H1 (cell line): ENCODE results near the gene RNF144A. TPM values are rescaled to one million over a fixed set of nuclear protein-coding genes. Genes with fewer than 3 reads are reported as not detected.

Source experiments
- ATF3 ChIP-seq: IDR thresholded peaks from 2 replicates; pipeline ENCODE4 v1.6.1; 2011; ENCODE audit warnings: low read depth, mild to moderate bottlenecking, low read length; ENCODE audit not compliant: insufficient read depth
- BCL11A ChIP-seq, 2 experiments: IDR thresholded peaks; one replicate each; pipeline ENCODE4 v1.6.1; 2011; ENCODE audit warnings: low read depth in 2 of 2, low read length in 2 of 2, mild to moderate bottlenecking in 2 of 2
- CBX5 ChIP-seq: fragments of 300-800, 300-1000 bp; sonication (generic); IDR thresholded peaks from 2 replicates; pipeline ENCODE4 v1.7.1; 2016; ENCODE audit warnings: antibody characterized with exemption, low read length, low read depth
- CHD7 ChIP-seq: fragments of 300-600 bp; sonication (generic); IDR thresholded peaks from 2 replicates; pipeline ENCODE4 v1.7.1; 2012; ENCODE audit warnings: low read length, moderate library complexity, mild to moderate bottlenecking, inconsistent platforms; ENCODE audit not compliant: insufficient replicate concordance
- KDM4A ChIP-seq: IDR thresholded peaks from one replicate; pipeline ENCODE4 v1.7.1; 2012; ENCODE audit warnings: low read depth, mild to moderate bottlenecking, moderate library complexity, low read length, inconsistent platforms; ENCODE audit not compliant: severe bottlenecking
- MAX ChIP-seq: IDR thresholded peaks from 2 replicates; pipeline ENCODE4 v1.6.1; 2012; ENCODE audit warnings: inconsistent platforms
- RNF2 ChIP-seq: fragments of 200-900, 300-1000 bp; sonication (generic); IDR thresholded peaks from 2 replicates; pipeline ENCODE4 v1.7.1; 2016; ENCODE audit warnings: borderline replicate concordance, low read depth, mild to moderate bottlenecking, antibody characterized with exemption, low read length; ENCODE audit not compliant: poor library complexity, severe bottlenecking; ENCODE audit errors: missing control alignments
- YY1 ChIP-seq: IDR thresholded peaks from 2 replicates; pipeline ENCODE4 v1.6.1; 2011; ENCODE audit warnings: low read depth, mild to moderate bottlenecking, low read length
- polyA plus RNA-seq, 7 experiments: library from polyadenylated mRNA; depleted of rRNA in 3 of 7; stranded (reverse) in 5 of 7; unstranded in 2 of 7; fragments of >200 nt in 5 of 7; fragments of 200-250 nt in 2 of 7; gene quantifications; 1 replicate in 5 of 7; 2 replicates in 1 of 7; 4 replicates in 1 of 7; pipeline versions ENCODE4 v1.2.1 to v1.2.3, GENCODE V29; 2011 to 2013; ENCODE audit warnings: missing spikeins in 2 of 7, mixed read lengths in 2 of 7
- total RNA-seq: library from RNA; stranded (reverse); fragmentation: NEBNext Ultra II Directional; extraction: Animal tissue kit (Norgen Biotek cat#: 25700); gene quantifications from 2 replicates; pipeline ENCODE4 v1.2.1, GENCODE V29; 2021

The RNF144A gene
- total and polyA plus RNA-seq, 2 of the 8 experiments (the other 6 are each of a cell fraction or from before 2014, with no cell fraction given) = 14.0 to 15.0 TPM

GRCh38 chr2:7015007-7015950 lies 98.1 kb downstream of the RNF144A start (continued):
- TF ChIP-seq YY1 = no peak
- TF ChIP-seq ATF3 = no peak
- no peak for TF ChIP-seq RNF2
- TF ChIP-seq BCL11A (IDR thresholded peaks at IDR 0.05; ENCODE audit: low read depth in 2 of 2, low read length in 2 of 2) = no peak
- no peak for TF ChIP-seq CBX5
- no peak for TF ChIP-seq KDM4A
- no peak for TF ChIP-seq MAX
- no peak for TF ChIP-seq CHD7
